ENCODE measurements around the gene DCP1B. TPM values are rescaled to one million over a fixed set of nuclear protein-coding genes. Genes with fewer than 3 reads are reported as not detected.

Gene DCP1B
- total and polyA plus RNA-seq, 2 donors (not counting 3 experiments of a cell fraction or from before 2014, with no cell fraction given) = 11.2 to 19.8 TPM

DNA sequence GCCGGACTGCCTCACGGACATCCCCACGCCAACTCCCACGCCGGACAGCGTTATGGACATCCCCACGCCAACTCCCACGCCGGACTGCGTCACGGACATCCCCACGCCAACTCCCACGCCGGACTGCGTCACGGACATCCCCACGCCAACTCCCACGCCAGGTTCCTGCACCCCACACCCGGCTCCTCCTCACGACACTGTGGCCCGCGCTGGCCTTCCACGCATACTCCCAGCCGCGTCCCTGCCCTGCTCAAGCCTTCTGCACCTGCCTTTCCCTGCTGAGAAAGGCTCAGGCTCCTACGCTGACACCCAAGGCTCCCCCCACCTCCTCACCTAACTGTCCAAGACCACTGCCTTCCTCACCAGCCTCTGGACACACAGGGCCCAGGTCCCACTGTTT is 95.5 kb downstream of the DCP1B start:
- Histone ChIP-seq H3K4me1 (ENCODE audit: control insufficient read depth, extremely low read depth, insufficient read depth, low read length) (no peaks in the 10 kb centered on the region), H3K9me1 (replicated peaks; ENCODE audit: control insufficient read depth, extremely low read depth, insufficient read depth, low read length) (no peaks in the 10 kb centered on the region), H3K4me2 (ENCODE audit: insufficient read depth, low read length) (no peak overlapping the region), H3K9ac (replicated peaks; ENCODE audit: extremely low read depth, insufficient read depth, low read length) (no peak overlapping the region), H3K27ac (ENCODE audit: insufficient read depth, low read depth, low read length) (no peak overlapping the region), H3K36me3 (ENCODE audit: control insufficient read depth in 2 of 2, extremely low read depth in 1 of 2, insufficient read depth in 2 of 2, low read length in 2 of 2) (no peaks in the 10 kb centered on the region), H3K79me2 (ENCODE audit: control insufficient read depth, insufficient read depth, low read length) (no peaks in the 10 kb centered on the region), H2AFZ (ENCODE audit: low read depth, low read length) (no peak overlapping the region), H3K27me3 (ENCODE audit: control insufficient read depth in 2 of 2, insufficient read depth in 2 of 2, low read length in 2 of 2) (no peaks in the 10 kb centered on the region), H4K20me1 (replicated peaks; ENCODE audit: control insufficient read depth, extremely low read depth, insufficient read depth, low read length) (no peaks in the 10 kb centered on the region), H3K9me3 (replicated peaks; ENCODE audit: control insufficient read depth, insufficient read depth, low read length) (no peaks in the 10 kb centered on the region), H3K4me3 (replicated peaks in 1 of 3; ENCODE audit: insufficient read depth in 1 of 3, low read depth in 1 of 3, low read length in 3 of 3) (no peak overlapping the region)
- CTCF ChIA-PET = no interaction called here
- no TSS peak for BruUV-seq (replicated peaks)
- DNase-seq (ENCODE audit: low read depth, low spot score) = no peak
- FAIRE-seq = no peak
- POLR2A ChIA-PET = no interaction called here
- dilution Hi-C loops (cut with MboI; ENCODE audit: extremely low pct_ligation_motif_present, low sequenced_read_pairs) (no loop called here), intact Hi-C loops (cut with micrococcal nuclease) (no loop called here)
- TF ChIP-seq, protein P1, sequence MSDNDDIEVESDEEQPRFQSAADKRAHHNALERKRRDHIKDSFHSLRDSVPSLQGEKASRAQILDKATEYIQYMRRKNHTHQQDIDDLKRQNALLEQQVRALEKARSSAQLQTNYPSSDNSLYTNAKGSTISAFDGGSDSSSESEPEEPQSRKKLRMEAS (IDR thresholded peaks at IDR 0.05; ENCODE audit: insufficient read depth, insufficient read length) = no peak
- TF ChIP-seq POLR2AphosphoS5 (IDR thresholded peaks at IDR 0.05; ENCODE audit: insufficient read depth, low read depth, low read length) = no peak
- TF ChIP-seq GATA2 (IDR thresholded peaks at IDR 0.05; ENCODE audit: insufficient read depth, insufficient read length, low read depth, low read length) = no peak
- TF ChIP-seq EZH2 (IDR thresholded peaks at IDR 0.05; ENCODE audit: borderline replicate concordance, low read depth, low read length, severe bottlenecking) = no peak
- no peak for TF ChIP-seq FOS (IDR thresholded peaks at IDR 0.05; ENCODE audit: borderline replicate concordance, insufficient read depth, low read length)
- TF ChIP-seq MYC (IDR thresholded peaks at IDR 0.05; ENCODE audit: low read depth, low read length) = no peak
- TF ChIP-seq CTCF (IDR thresholded peaks at IDR 0.05; ENCODE audit: extremely low read depth in 1 of 2, insufficient read depth in 1 of 2, low read depth in 1 of 2, low read length in 2 of 2) = no peak
- no peak for TF ChIP-seq JUN (IDR thresholded peaks at IDR 0.05; ENCODE audit: borderline replicate concordance, insufficient read depth, insufficient read length, low read depth)
- no peak for TF ChIP-seq POLR2A (IDR thresholded peaks at IDR 0.05; ENCODE audit: low read depth, low read length)

Measured in endothelial cell of umbilical vein (primary cell).